PC-9 (cell line): ENCODE data around the gene PHYH.

Source experiments
- CTCF ChIP-seq: fragments of 200-600 bp; sonication (generic); conservative IDR thresholded peaks from 2 replicates; pipeline ENCODE4 v1.6.1; 2017; ENCODE audit warnings: mixed run types, antibody characterized with exemption, mild to moderate bottlenecking, moderate library complexity
- EZH2 ChIP-seq: fragments of 200-600 bp; sonication (generic); IDR thresholded peaks from 2 replicates; pipeline ENCODE4 v1.8.0; 2017; ENCODE audit warnings: antibody characterized with exemption, low read depth

- TF ChIP-seq CTCF, result no peak
- TF ChIP-seq EZH2, result no peak
These were observed 28.7 kb upstream of the PHYH start for GRCh38 chr10:13328613-13329012.
